ENCODE data around the gene SLC7A6OS. TPM values are rescaled to one million over a fixed set of nuclear protein-coding genes. Genes with fewer than 3 reads are reported as not detected.

Gene SLC7A6OS
- total RNA-seq, 1 experiment from 2014 or later: 14.2 TPM

DNA sequence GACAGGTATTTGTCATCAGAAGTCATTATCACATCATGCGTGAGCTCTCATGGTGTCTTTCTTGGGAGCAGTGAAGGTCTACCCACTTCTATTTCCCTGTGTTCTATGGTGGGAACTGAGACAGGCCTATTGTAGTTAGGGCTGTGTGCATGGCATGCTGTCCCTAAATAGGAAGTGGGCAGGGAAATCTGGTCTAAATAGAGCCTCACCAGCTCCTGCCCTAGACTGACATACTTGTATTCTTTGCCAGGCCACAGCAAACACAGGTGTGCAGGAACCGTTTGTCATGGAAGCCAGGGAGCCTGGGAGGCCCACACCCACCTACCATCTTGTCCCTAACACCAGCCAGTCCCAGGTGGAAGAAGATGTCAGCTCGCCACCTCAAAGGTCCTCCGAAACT lies 36.3 kb downstream of the SLC7A6OS start:
- H3K9me2 ChIP-seq (ENCODE audit: insufficient read depth): no peaks in the 10 kb centered on the region
- peaks cover 22% of the 10 kb centered on the region for H4K20me1 ChIP-seq (ENCODE audit: insufficient read depth)
- CTCF ChIA-PET: no interaction called here
- TF ChIP-seq, protein P1, sequence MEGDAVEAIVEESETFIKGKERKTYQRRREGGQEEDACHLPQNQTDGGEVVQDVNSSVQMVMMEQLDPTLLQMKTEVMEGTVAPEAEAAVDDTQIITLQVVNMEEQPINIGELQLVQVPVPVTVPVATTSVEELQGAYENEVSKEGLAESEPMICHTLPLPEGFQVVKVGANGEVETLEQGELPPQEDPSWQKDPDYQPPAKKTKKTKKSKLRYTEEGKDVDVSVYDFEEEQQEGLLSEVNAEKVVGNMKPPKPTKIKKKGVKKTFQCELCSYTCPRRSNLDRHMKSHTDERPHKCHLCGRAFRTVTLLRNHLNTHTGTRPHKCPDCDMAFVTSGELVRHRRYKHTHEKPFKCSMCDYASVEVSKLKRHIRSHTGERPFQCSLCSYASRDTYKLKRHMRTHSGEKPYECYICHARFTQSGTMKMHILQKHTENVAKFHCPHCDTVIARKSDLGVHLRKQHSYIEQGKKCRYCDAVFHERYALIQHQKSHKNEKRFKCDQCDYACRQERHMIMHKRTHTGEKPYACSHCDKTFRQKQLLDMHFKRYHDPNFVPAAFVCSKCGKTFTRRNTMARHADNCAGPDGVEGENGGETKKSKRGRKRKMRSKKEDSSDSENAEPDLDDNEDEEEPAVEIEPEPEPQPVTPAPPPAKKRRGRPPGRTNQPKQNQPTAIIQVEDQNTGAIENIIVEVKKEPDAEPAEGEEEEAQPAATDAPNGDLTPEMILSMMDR (conservative IDR thresholded peaks at IDR 0.05): no peak
- no peak for TF ChIP-seq EZH2 (IDR thresholded peaks at IDR 0.05; ENCODE audit: low read depth)
- peaks cover 39% of the 10 kb centered on the region for H3K79me2 ChIP-seq (ENCODE audit: low read depth)
- H3K9me3 ChIP-seq (ENCODE audit: insufficient read depth, low read depth): no peaks in the 10 kb centered on the region
- no peaks in the 10 kb centered on the region for H3K27me3 ChIP-seq (ENCODE audit: insufficient read depth, low read depth)
- H2AFZ ChIP-seq: no peak overlapping the region
- no peak for DNase-seq
- intact Hi-C loops (cut with micrococcal nuclease; ENCODE audit: unreplicated experiment): no loop called here
- no TSS peak for BruUV-seq (replicated peaks)
- no peaks in the 10 kb centered on the region for H3K36me3 ChIP-seq (ENCODE audit: low read depth)
- H3K4me3 ChIP-seq: no peak overlapping the region
- H3K4me1 ChIP-seq (replicated peaks; ENCODE audit: insufficient read depth): peaks cover 11% of the 10 kb centered on the region
- H3F3A ChIP-seq (ENCODE audit: insufficient read depth, low read depth): peaks cover 13% of the 10 kb centered on the region; the same call in 1 of the 2 replicates
- no peak overlapping the region for H3K27ac ChIP-seq
- POLR2A ChIA-PET (ENCODE audit: unreplicated experiment): no interaction called here
- no peak overlapping the region for H3K4me2 ChIP-seq

DNA sequence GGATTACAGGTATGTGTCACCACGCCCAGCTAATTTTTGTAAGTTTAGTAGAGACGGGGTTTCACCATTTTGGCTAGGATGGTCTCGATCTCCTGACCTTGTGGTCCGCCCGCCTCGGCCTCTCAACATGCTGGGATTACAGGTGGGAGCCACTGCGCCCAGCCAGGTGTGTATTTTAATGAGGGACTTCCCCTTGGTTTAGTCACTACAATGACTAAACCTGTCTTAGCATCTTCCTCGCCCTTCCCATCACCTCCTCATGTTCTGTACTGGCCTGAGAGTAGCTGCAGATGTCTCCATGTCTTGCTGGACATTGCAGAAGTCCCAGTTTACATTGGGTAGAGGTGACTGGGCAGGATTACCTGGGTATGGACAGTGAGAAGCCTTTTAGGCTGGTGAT lies 36.9 kb downstream of the SLC7A6OS start:
- DNase-seq: no peak
- Histone ChIP-seq H3K4me1 (replicated peaks; ENCODE audit: insufficient read depth) (peaks cover 11% of the 10 kb centered on the region), H3F3A (ENCODE audit: insufficient read depth, low read depth) (peaks cover 13% of the 10 kb centered on the region; the same call in 1 of the 2 replicates), H2AFZ (no peak overlapping the region), H3K9me2 (ENCODE audit: insufficient read depth) (no peaks in the 10 kb centered on the region), H3K79me2 (ENCODE audit: low read depth) (peaks cover 45% of the 10 kb centered on the region), H3K4me2 (no peak overlapping the region), H3K27me3 (ENCODE audit: insufficient read depth, low read depth) (no peaks in the 10 kb centered on the region), H3K36me3 (ENCODE audit: low read depth) (0 out of 2 replicates have a peak, but pooled peaks cover 4% of the 10 kb centered on the region), H4K20me1 (ENCODE audit: insufficient read depth) (peaks cover 19% of the 10 kb centered on the region), H3K4me3 (no peak overlapping the region), H3K27ac (no peak overlapping the region), H3K9me3 (ENCODE audit: insufficient read depth, low read depth) (no peaks in the 10 kb centered on the region)
- TF ChIP-seq, protein P1 (conservative IDR thresholded peaks at IDR 0.05): no peak
- TF ChIP-seq EZH2 (IDR thresholded peaks at IDR 0.05; ENCODE audit: low read depth): no peak
- CTCF ChIA-PET: no interaction called here
- intact Hi-C loops (cut with micrococcal nuclease; ENCODE audit: unreplicated experiment): no loop called here
- no TSS peak for BruUV-seq (replicated peaks)
- POLR2A ChIA-PET (ENCODE audit: unreplicated experiment): no interaction called here

DNA sequence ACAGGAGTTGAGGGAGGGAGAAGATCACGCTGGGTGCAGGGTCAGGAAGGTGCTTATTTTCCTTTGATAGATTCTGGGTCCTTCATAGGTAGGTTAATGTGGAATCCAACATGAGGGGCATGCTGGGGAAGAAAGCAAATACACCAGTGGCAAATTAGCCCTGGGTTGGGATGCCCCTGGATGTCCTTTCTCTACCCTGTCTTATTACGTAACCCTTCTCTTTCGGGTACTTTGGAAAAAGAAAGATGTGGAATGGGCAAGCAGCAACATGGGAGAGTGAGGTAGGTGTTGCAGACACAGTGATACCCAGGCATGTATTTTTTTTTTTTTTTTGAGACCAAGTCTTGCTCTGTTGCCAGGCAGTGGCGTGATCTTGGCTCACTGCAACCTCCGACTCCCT lies 37.3 kb downstream of the SLC7A6OS start:
- no peak overlapping the region for H3K27ac ChIP-seq
- H3F3A ChIP-seq (ENCODE audit: insufficient read depth, low read depth): peaks cover 13% of the 10 kb centered on the region; the same call in 1 of the 2 replicates
- TF ChIP-seq, protein P1 (conservative IDR thresholded peaks at IDR 0.05): no peak
- TF ChIP-seq EZH2 (IDR thresholded peaks at IDR 0.05; ENCODE audit: low read depth): no peak
- no TSS peak for BruUV-seq (replicated peaks)
- H3K79me2 ChIP-seq (ENCODE audit: low read depth): peaks cover 49% of the 10 kb centered on the region
- ChIA-PET CTCF (no interaction called here), POLR2A (ENCODE audit: unreplicated experiment) (no interaction called here)
- H3K9me3 ChIP-seq (ENCODE audit: insufficient read depth, low read depth): no peaks in the 10 kb centered on the region
- peaks cover 19% of the 10 kb centered on the region for H4K20me1 ChIP-seq (ENCODE audit: insufficient read depth)
- H3K27me3 ChIP-seq (ENCODE audit: insufficient read depth, low read depth): no peaks in the 10 kb centered on the region
- no peak for DNase-seq
- peaks cover 11% of the 10 kb centered on the region for H3K4me1 ChIP-seq (replicated peaks; ENCODE audit: insufficient read depth)
- no peaks in the 10 kb centered on the region for H3K9me2 ChIP-seq (ENCODE audit: insufficient read depth)
- 0 out of 2 replicates have a peak, but pooled peaks cover 9% of the 10 kb centered on the region for H3K36me3 ChIP-seq (ENCODE audit: low read depth)
- no peak overlapping the region for H3K4me2 ChIP-seq
- intact Hi-C loops (cut with micrococcal nuclease; ENCODE audit: unreplicated experiment): no loop called here
- H3K4me3 ChIP-seq: no peak overlapping the region
- no peak overlapping the region for H2AFZ ChIP-seq
